Psoas muscle (tissue), 8 donors: ENCODE measurements around the gene BCAP31. TPM values are rescaled to one million over a fixed set of nuclear protein-coding genes. Genes with fewer than 3 reads are reported as not detected.

Experiments used
- ATAC-seq, 4 donors: fragments of 200-7000 bp; cut with Tn5 transposase; one replicate each; pipeline ENCODE4 v1.9.1; 2020; ENCODE audit warnings: moderate library complexity in 3 of 4, mild to moderate bottlenecking in 2 of 4
- DNase-seq, 2 donors: peaks; one replicate each; pipeline ENCODE4 v3.0.0-alpha.2; 2020
- H3K27ac ChIP-seq: fragments of 200-600 bp; one replicate; pipeline ENCODE4 v1.8.0; 2022
- H3K27me3 ChIP-seq, 3 donors: fragments of 200-600 bp in 1 of 3; one replicate each; pipeline versions ENCODE4 v1.6.1 to v1.8.0; 2013 to 2022; ENCODE audit warnings: low read length in 2 of 3, mild to moderate bottlenecking in 2 of 3, moderate library complexity in 1 of 3; ENCODE audit not compliant: insufficient read depth in 3 of 3
- H3K36me3 ChIP-seq, 2 donors: fragments of 200-600 bp in 1 of 2; one replicate each; pipeline versions ENCODE4 v1.6.1 to v1.8.0; 2013 to 2022; ENCODE audit warnings: low read depth in 1 of 2, mild to moderate bottlenecking in 1 of 2, moderate library complexity in 1 of 2; ENCODE audit not compliant: insufficient read depth in 1 of 2
- H3K4me1 ChIP-seq: fragments of 200-600 bp; one replicate; pipeline ENCODE4 v1.8.0; 2022
- H3K4me3 ChIP-seq: fragments of 200-600 bp; one replicate; pipeline ENCODE4 v1.8.0; 2022; ENCODE audit warnings: mild to moderate bottlenecking
- H3K9me3 ChIP-seq: fragments of 200-600 bp; one replicate; pipeline ENCODE4 v1.8.0; 2022
- WGBS, 3 donors: extraction: QIAGEN DNeasy Blood & Tissue Kit; methylation state at CpG; one replicate each; pipeline versions ENCODE4 v1.1.6 to v1.1.7; 2013; 5-methylcytosine and 5-hydroxymethylcytosine counted together
- intact Hi-C, 2 donors: fragments of 100-400 bp; cut with DNase I; formaldehyde crosslinking; loops; one replicate each; pipeline versions ENCODE4 v1.11.0 to v1.14.2; 2022
- polyA plus RNA-seq, 3 donors: library from polyadenylated mRNA; stranded (reverse); fragments of 200-250 nt; gene quantifications; one replicate each; pipeline ENCODE4 v1.2.3, GENCODE V29; 2013
- total RNA-seq, 4 donors: library from RNA; stranded (reverse); fragmentation: NEBNext Ultra II Directional in 2 of 4; extraction: Animal tissue kit (Norgen Biotek cat#: 25700) in 2 of 4; gene quantifications; one replicate each; pipeline versions ENCODE4 v1.2.1 to v1.2.4, GENCODE V29; 2021 to 2023
- TF ChIP-seq, protein P1 (sequence below): fragments of 200-600 bp; IDR thresholded peaks from one replicate; pipeline ENCODE4 v1.8.0; 2022; ENCODE audit warnings: antibody characterized with exemption
- donor health status: healthy with polysubstance abuse.
- donor health status: DM: no; HTN: no; CAD: no; lungs with moderate emphysema.
- donor health status: Bipolar disorder and iron deficiency.
- donor health status: healthy.
- donor health status: DM: yes; HTN: yes; CAD: no.
- donor health status: DM: no; HTN: no; CAD: no.
- donor health status: DM: no; HTN: no; CAD: no.
- donor health status: DM: yes; HTN: yes; CAD: no.

BCAP31 gene
- total and polyA plus RNA-seq, 7 donors, result 63.7 to 97.3 (median 66.0) TPM

DNA sequence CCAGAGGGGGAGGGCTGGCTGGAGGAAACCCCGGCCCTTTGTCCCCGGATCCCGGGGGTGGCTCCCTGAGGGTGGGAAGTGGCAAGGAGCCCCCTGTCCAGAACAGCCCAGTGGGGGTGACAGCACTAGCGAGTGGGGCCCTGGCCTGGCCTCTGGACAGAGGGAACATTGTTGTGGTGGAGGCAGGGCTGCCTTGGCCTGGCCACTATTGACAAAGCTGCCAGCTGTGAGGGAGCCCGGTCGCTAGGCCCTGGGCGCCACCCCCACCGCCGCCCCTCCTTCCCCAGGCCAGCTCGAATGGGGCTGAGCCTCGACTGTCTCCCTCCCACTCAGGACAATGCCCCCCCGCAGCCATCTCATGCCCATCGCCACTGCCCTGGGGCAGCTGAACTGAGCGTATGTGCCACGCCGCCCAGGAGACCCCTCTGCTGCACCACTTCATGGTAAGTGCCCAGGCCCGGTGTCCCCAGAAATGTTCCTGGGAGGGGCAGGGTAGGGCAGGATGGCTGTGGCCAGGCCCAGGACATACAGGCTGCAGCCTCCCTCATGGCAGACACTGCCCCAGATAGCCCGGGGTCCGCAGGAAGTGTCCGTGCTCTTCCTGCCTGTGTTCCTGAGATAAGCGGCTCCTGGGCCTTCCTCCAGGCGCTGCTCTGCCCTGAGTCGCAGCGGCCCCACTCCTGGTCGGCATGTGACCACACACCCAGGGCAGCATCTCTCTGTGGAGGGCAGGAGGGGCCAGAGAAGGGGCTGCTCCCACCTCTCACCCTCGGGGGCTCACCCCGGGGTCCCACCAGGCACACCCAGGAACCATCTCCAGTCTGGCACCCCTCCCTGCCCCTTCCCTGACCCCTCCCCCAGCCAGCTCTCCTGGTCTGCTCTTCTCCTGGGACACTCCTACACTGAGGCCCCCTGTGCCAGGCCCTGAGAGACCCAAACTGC, 41.2 kb upstream of the BCAP31 start:
- TF ChIP-seq, protein P1, sequence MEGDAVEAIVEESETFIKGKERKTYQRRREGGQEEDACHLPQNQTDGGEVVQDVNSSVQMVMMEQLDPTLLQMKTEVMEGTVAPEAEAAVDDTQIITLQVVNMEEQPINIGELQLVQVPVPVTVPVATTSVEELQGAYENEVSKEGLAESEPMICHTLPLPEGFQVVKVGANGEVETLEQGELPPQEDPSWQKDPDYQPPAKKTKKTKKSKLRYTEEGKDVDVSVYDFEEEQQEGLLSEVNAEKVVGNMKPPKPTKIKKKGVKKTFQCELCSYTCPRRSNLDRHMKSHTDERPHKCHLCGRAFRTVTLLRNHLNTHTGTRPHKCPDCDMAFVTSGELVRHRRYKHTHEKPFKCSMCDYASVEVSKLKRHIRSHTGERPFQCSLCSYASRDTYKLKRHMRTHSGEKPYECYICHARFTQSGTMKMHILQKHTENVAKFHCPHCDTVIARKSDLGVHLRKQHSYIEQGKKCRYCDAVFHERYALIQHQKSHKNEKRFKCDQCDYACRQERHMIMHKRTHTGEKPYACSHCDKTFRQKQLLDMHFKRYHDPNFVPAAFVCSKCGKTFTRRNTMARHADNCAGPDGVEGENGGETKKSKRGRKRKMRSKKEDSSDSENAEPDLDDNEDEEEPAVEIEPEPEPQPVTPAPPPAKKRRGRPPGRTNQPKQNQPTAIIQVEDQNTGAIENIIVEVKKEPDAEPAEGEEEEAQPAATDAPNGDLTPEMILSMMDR, result no peak
- 56 to 69% (median 67%) methylated on average over 9 to 27 of the region's 27 CpGs for WGBS, 3 donors
- DNase-seq (peak; percentile 18 to 53), ATAC-seq (no peak)
- Histone ChIP-seq H3K4me3 (no peak overlapping the region), H3K36me3 (no peaks in the 10 kb centered on the region), H3K4me1 (no peaks in the 10 kb centered on the region), H3K9me3 (no peaks in the 10 kb centered on the region), H3K27me3 (no peaks in the 10 kb centered on the region), H3K27ac (no peak overlapping the region)
- intact Hi-C loops, result no loop called here

DNA sequence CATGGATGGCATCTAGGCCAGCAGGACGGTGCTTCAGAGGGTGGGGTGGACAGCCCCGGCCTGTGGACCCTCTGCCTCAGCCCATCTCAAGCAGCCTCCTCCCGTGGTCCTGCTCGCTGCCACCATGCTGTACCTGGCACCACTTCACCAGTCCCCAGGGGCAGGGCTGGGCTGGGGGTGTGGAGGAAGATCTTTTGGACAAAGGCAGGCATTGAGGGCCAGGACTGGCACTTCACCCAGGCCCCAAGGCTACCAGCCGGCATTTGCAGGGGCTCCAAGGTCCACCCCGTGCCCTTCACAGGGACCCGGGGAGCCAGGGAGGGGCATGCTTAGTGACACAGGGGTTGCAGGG, 40.6 kb upstream of the BCAP31 start:
- 57 to 84% (median 74%) methylated on average over 4 to 7 of the region's 7 CpGs for WGBS, 3 donors
- no peak for DNase-seq
- TF ChIP-seq, protein P1, result no peak
- Histone ChIP-seq H3K4me1 (no peaks in the 10 kb centered on the region), H3K9me3 (no peaks in the 10 kb centered on the region), H3K4me3 (no peak overlapping the region), H3K36me3 (no peaks in the 10 kb centered on the region), H3K27ac (no peak overlapping the region), H3K27me3 (no peaks in the 10 kb centered on the region)
- no peak for ATAC-seq
- intact Hi-C loops, result loop anchor here (1.0 to 5.0 kb wide), 2 partner anchors 188 to 189 kb away; no protein-coding TSS in a partner anchor

DNA sequence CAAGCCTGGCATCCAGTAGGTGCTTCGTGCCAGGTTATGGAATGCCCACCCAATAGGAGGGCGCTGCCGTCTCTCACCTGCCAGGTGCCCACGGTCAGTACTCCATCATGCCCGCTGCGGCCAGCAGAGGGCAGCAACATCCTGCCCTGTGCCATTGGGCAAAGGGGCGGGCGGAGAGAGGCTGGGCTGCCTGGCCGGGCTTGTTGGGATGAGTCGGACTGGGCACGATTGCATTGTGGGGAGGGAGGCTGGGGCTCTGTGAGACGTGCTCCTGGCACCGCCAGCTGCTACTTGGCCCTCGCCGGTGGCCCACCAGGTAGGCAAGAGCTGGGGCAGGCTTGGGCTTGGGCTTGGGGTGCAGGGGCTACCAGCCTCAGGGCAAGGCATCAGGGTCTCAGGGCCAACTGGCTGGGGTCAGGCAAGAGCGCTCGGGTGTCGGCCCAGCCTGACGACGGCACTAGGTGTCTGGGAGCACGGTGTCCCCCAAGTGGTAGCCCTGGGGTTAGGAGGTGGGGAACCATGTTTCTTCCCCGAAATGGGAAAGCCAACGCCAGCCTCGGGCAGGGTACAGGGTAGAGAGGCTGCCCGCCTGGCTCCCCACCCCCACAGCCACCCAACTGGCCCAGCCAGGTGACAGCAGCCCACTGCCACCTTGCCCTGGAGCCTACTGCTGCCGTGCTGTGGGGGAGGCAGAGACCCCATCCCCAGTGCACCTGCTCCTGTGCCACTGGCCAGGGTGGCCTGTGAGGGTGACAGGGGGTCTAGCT, 40.0 kb upstream of the BCAP31 start, which contains the start of gene PLXNB3:
Gene PLXNB3 (plus strand): TSS at position 261 of the 767 bp plus-strand sequence. CDS start 1,287 bp downstream, outside the sequence.
- TF ChIP-seq, protein P1, result peak; percentile 85
- no peaks in the 10 kb centered on the region for H3K9me3 ChIP-seq
- H3K27ac ChIP-seq, result no peak within 1 kb of the TSS
- DNase-seq, result peak; percentile 81 to 88
- no peaks in the 10 kb centered on the region for H3K36me3 ChIP-seq
- H3K4me3 ChIP-seq, result no peak within 1 kb of the TSS
- 4 to 36% (median 21%) methylated on average over 14 to 26 of the region's 26 CpGs for WGBS, 3 donors
- no peaks in the 10 kb centered on the region for H3K27me3 ChIP-seq
- intact Hi-C loops, result loop anchor here (1.0 to 5.0 kb wide), 2 partner anchors 188 to 189 kb away; no protein-coding TSS in a partner anchor
- peak; percentile 86 to 93 (median 90) for ATAC-seq
- H3K4me1 ChIP-seq, result no peaks in the 10 kb centered on the region

DNA sequence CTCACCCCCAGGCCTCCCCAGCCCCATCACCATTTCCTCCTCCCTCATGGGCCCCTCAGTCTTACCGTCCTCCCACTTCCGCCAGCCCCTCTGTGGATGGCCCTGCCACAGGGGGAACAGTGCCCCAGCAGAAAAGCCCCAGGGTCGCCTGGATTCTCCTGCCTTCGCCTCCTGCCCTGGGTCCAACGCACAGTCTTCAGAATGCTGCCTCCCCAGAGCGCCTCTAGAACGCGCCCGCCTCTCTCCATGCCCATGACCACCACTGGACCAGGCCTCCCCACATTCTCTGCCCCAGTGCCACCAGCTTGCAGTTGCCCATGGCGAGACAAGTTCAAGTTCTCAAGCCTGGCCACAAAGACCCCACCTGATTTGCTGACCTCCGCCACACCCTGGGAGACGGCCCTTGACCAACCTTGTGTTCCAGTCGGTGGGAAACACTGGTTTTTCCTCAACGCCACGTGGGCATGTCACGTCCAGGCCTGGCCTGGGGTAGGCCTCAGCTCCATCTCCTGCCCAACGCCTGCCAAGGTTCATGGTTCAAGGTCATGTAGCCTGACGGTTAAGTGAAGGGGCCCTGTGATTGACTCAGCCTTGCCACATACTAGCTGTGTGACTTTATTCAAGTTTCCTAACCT, 39.2 kb upstream of the BCAP31 start:
- Histone ChIP-seq H3K9me3 (no peaks in the 10 kb centered on the region), H3K4me3 (no peak overlapping the region), H3K36me3 (no peaks in the 10 kb centered on the region), H3K4me1 (no peaks in the 10 kb centered on the region), H3K27me3 (no peaks in the 10 kb centered on the region), H3K27ac (no peak overlapping the region)
- 84 to 87% (median 86%) methylated on average over 11 to 18 of the region's 18 CpGs for WGBS, 3 donors
- intact Hi-C loops, result loop anchor here in 1 of 2 donors (5.0 kb wide), 1 partner anchor 189 kb away; no protein-coding TSS in a partner anchor
- peak in 1 of 2 donors; percentile 50 for DNase-seq
- TF ChIP-seq, protein P1, result no peak
- peak in 1 of 4 donors; percentile 4 for ATAC-seq
